Measurements from ENCODE around the gene DNHD1. TPM values are rescaled to one million over a fixed set of nuclear protein-coding genes. Genes with fewer than 3 reads are reported as not detected.

Gene DNHD1
- total and polyA plus RNA-seq, 2 of the 13 experiments (the other 11 are each of a cell fraction or from before 2014, with no cell fraction given): 2.7 to 9.3 TPM

GRCh38 chr11:6603287-6604080 is 106.4 kb downstream of the DNHD1 start, which contains the start of the genes ILK and RRP8 (continued):
- TF ChIP-seq ATF7-NPFF (CRISPR knock-in tag; IDR thresholded peaks at IDR 0.05; ENCODE audit: low read depth): peak; percentile 91
- peak; percentile 93 for TF ChIP-seq KAT7 (CRISPR knock-in tag; IDR thresholded peaks at IDR 0.05; ENCODE audit: borderline replicate concordance)
- no peak; the same call in 1 of the 2 replicates for TF ChIP-seq CBX5 (CRISPR knock-in tag; IDR thresholded peaks at IDR 0.05; ENCODE audit: borderline replicate concordance)
- TF ChIP-seq GATAD2A (CRISPR knock-in tag; IDR thresholded peaks at IDR 0.05): peak; percentile 76
- TF ChIP-seq ZNF704 (CRISPR knock-in tag; IDR thresholded peaks at IDR 0.05; ENCODE audit: borderline replicate concordance): peak; percentile 62; the same call in 1 of the 2 replicates
- TF ChIP-seq ZNF292 (CRISPR knock-in tag; IDR thresholded peaks at IDR 0.05; ENCODE audit: borderline replicate concordance, low read depth): no peak
- TF ChIP-seq ZC3H4 (CRISPR knock-in tag; IDR thresholded peaks at IDR 0.05; ENCODE audit: borderline replicate concordance): no peak
- TF ChIP-seq, protein P1, sequence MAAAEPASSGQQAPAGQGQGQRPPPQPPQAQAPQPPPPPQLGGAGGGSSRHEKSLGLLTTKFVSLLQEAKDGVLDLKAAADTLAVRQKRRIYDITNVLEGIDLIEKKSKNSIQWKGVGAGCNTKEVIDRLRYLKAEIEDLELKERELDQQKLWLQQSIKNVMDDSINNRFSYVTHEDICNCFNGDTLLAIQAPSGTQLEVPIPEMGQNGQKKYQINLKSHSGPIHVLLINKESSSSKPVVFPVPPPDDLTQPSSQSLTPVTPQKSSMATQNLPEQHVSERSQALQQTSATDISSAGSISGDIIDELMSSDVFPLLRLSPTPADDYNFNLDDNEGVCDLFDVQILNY (CRISPR knock-in tag; conservative IDR thresholded peaks at IDR 0.05): no peak
- TF ChIP-seq, protein P2, sequence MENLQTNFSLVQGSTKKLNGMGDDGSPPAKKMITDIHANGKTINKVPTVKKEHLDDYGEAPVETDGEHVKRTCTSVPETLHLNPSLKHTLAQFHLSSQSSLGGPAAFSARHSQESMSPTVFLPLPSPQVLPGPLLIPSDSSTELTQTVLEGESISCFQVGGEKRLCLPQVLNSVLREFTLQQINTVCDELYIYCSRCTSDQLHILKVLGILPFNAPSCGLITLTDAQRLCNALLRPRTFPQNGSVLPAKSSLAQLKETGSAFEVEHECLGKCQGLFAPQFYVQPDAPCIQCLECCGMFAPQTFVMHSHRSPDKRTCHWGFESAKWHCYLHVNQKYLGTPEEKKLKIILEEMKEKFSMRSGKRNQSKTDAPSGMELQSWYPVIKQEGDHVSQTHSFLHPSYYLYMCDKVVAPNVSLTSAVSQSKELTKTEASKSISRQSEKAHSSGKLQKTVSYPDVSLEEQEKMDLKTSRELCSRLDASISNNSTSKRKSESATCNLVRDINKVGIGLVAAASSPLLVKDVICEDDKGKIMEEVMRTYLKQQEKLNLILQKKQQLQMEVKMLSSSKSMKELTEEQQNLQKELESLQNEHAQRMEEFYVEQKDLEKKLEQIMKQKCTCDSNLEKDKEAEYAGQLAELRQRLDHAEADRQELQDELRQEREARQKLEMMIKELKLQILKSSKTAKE (CRISPR knock-in tag; IDR thresholded peaks at IDR 0.05; ENCODE audit: borderline replicate concordance): peak; percentile 81
- TF ChIP-seq ZNF710 (CRISPR knock-in tag; IDR thresholded peaks at IDR 0.05; ENCODE audit: borderline replicate concordance): 0 out of 2 replicates have a peak, but pooled peaks have one; percentile 31
- TF ChIP-seq MEIS2 (CRISPR knock-in tag; IDR thresholded peaks at IDR 0.05): peak; percentile 89
- peak; percentile 86 for TF ChIP-seq PHF21A (CRISPR knock-in tag; IDR thresholded peaks at IDR 0.05)
- TF ChIP-seq ZSCAN30 (CRISPR knock-in tag; IDR thresholded peaks at IDR 0.05): peak; percentile 73; the same call in 1 of the 2 replicates
- peak; percentile 84 for TF ChIP-seq ZGPAT (CRISPR knock-in tag; IDR thresholded peaks at IDR 0.05)
- TF ChIP-seq NRL (CRISPR knock-in tag; IDR thresholded peaks at IDR 0.05; ENCODE audit: borderline replicate concordance): peak; percentile 58; the same call in 1 of the 2 replicates
- TF ChIP-seq ZNF143 (CRISPR knock-in tag; IDR thresholded peaks at IDR 0.05): 0 out of 2 replicates have a peak, but pooled peaks have one; percentile 16
- no peak for TF ChIP-seq PLRG1 (conservative IDR thresholded peaks at IDR 0.05)
- TF ChIP-seq ZNF556 (CRISPR knock-in tag; IDR thresholded peaks at IDR 0.05; ENCODE audit: borderline replicate concordance): peak; percentile 96
- TF ChIP-seq REPIN1 (CRISPR knock-in tag; IDR thresholded peaks at IDR 0.05; ENCODE audit: borderline replicate concordance, low read depth): no peak; the same call in none of the 2 replicates
- no peak for TF ChIP-seq JDP2 (CRISPR knock-in tag; IDR thresholded peaks at IDR 0.05; ENCODE audit: borderline replicate concordance)
- TF ChIP-seq GFI1 (CRISPR knock-in tag; IDR thresholded peaks at IDR 0.05; ENCODE audit: borderline replicate concordance): peak; percentile 45; the same call in 1 of the 2 replicates

Measured in HepG2 (cell line).